ENCODE measurements around the gene FRK. TPM values are rescaled to one million over a fixed set of nuclear protein-coding genes. Genes with fewer than 3 reads are reported as not detected.

Gene FRK
- polyA plus RNA-seq, 3 donors: not detected

GRCh38 chr6:116059713-116060571, 749 bp downstream of the FRK start:
- Histone ChIP-seq H3K9ac (ENCODE audit: insufficient read depth, low read length, poor library complexity, severe bottlenecking) (no peak overlapping the region), H3K79me2 (ENCODE audit: insufficient read depth, low read length) (no peaks in the 10 kb centered on the region), H3K27ac (ENCODE audit: low read depth in 1 of 2, low read length in 2 of 2) (no peak overlapping the region), H3K4me2 (replicated peaks; ENCODE audit: extremely low read depth, low read length, poor library complexity, severe bottlenecking) (no peak overlapping the region), H3K27me3 (ENCODE audit: control insufficient read depth in 2 of 2, insufficient read depth in 2 of 2, low read length in 2 of 2) (no peaks in the 10 kb centered on the region), H3K9me3 (replicated peaks in 1 of 2; ENCODE audit: control insufficient read depth in 1 of 2, insufficient read depth in 1 of 2, low read length in 2 of 2) (no peaks in the 10 kb centered on the region), H4K20me1 (ENCODE audit: insufficient read depth, low read length) (no peaks in the 10 kb centered on the region), H3K4me3 (replicated peaks in 1 of 3; ENCODE audit: low read depth in 2 of 3, low read length in 3 of 3) (no peak overlapping the region), H3K4me1 (ENCODE audit: control insufficient read depth in 1 of 2, insufficient read depth in 2 of 2, low read length in 2 of 2) (no peaks in the 10 kb centered on the region), H3K36me3 (replicated peaks in 1 of 2; ENCODE audit: control insufficient read depth in 1 of 2, insufficient read depth in 2 of 2, low read length in 2 of 2) (no peaks in the 10 kb centered on the region), H2AFZ (ENCODE audit: insufficient read depth, low read depth, low read length, poor library complexity, severe bottlenecking) (peak overlapping the region; percentile 6)
- Mint-ChIP-seq H3K4me3 (no peak overlapping the region), H3K9me3 (no peaks in the 10 kb centered on the region), H3K4me1 (peaks cover 3% of the 10 kb centered on the region), H3K27ac (no peak overlapping the region), H3K27me3 (ENCODE audit: low read depth in 3 of 3) (peaks cover 2 to 7% (median 4%) of the 10 kb centered on the region in 3 donors), H3K36me3 (no peaks in the 10 kb centered on the region)
- intact Hi-C loops (cut with micrococcal nuclease): no loop called here
- no peak for DNase-seq
- TF ChIP-seq, protein P1, sequence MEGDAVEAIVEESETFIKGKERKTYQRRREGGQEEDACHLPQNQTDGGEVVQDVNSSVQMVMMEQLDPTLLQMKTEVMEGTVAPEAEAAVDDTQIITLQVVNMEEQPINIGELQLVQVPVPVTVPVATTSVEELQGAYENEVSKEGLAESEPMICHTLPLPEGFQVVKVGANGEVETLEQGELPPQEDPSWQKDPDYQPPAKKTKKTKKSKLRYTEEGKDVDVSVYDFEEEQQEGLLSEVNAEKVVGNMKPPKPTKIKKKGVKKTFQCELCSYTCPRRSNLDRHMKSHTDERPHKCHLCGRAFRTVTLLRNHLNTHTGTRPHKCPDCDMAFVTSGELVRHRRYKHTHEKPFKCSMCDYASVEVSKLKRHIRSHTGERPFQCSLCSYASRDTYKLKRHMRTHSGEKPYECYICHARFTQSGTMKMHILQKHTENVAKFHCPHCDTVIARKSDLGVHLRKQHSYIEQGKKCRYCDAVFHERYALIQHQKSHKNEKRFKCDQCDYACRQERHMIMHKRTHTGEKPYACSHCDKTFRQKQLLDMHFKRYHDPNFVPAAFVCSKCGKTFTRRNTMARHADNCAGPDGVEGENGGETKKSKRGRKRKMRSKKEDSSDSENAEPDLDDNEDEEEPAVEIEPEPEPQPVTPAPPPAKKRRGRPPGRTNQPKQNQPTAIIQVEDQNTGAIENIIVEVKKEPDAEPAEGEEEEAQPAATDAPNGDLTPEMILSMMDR (IDR thresholded peaks at IDR 0.05): no peak
- 98% methylated on average over 7 of the region's 13 CpGs for WGBS (ENCODE audit: insufficient coverage)

- no peaks in the 10 kb centered on the region for H3K9me3 Mint-ChIP-seq
- no peak overlapping the region for H3K4me3 Mint-ChIP-seq
- peaks cover 0 to 4% (median 3%) of the 10 kb centered on the region in 3 donors for H3K27me3 Mint-ChIP-seq (ENCODE audit: low read depth in 3 of 3)
These were observed 2.9 kb downstream of the FRK start for GRCh38 chr6:116057766-116058165.

More at GRCh38 chr6:116057766-116058165, 2.9 kb downstream of the FRK start:
- Mint-ChIP-seq H3K36me3 (no peaks in the 10 kb centered on the region), H3K27ac (no peak overlapping the region), H3K4me1 (peaks cover 3% of the 10 kb centered on the region)
- H3K79me2 ChIP-seq (ENCODE audit: insufficient read depth, low read length): no peaks in the 10 kb centered on the region
- no peaks in the 10 kb centered on the region for H3K27me3 ChIP-seq (ENCODE audit: control insufficient read depth in 2 of 2, insufficient read depth in 2 of 2, low read length in 2 of 2)
- no peaks in the 10 kb centered on the region for H3K9me3 ChIP-seq (replicated peaks in 1 of 2; ENCODE audit: control insufficient read depth in 1 of 2, insufficient read depth in 1 of 2, low read length in 2 of 2)
- no CpG with 5 or more reads among the region's 2 CpGs for WGBS (ENCODE audit: insufficient coverage)
- H3K9ac ChIP-seq (ENCODE audit: insufficient read depth, low read length, poor library complexity, severe bottlenecking): no peak overlapping the region
- no peak overlapping the region for H2AFZ ChIP-seq (ENCODE audit: insufficient read depth, low read depth, low read length, poor library complexity, severe bottlenecking)
- H3K36me3 ChIP-seq (replicated peaks in 1 of 2; ENCODE audit: control insufficient read depth in 1 of 2, insufficient read depth in 2 of 2, low read length in 2 of 2): no peaks in the 10 kb centered on the region
- no peak overlapping the region for H3K4me2 ChIP-seq (replicated peaks; ENCODE audit: extremely low read depth, low read length, poor library complexity, severe bottlenecking)
- H4K20me1 ChIP-seq (ENCODE audit: insufficient read depth, low read length): no peaks in the 10 kb centered on the region
- no peak overlapping the region for H3K4me3 ChIP-seq (replicated peaks in 1 of 3; ENCODE audit: low read depth in 2 of 3, low read length in 3 of 3)
- TF ChIP-seq, protein P1 (IDR thresholded peaks at IDR 0.05): no peak
- H3K27ac ChIP-seq (ENCODE audit: low read depth in 1 of 2, low read length in 2 of 2): no peak overlapping the region
- no peaks in the 10 kb centered on the region for H3K4me1 ChIP-seq (ENCODE audit: control insufficient read depth in 1 of 2, insufficient read depth in 2 of 2, low read length in 2 of 2)
- intact Hi-C loops (cut with micrococcal nuclease): no loop called here
- DNase-seq: no peak
